ENCODE results near the gene OTOP1.

- TF ChIP-seq ZNF140 (tag by site-specific recombination; IDR thresholded peaks at IDR 0.05) (no peak), OSR2 (tag by site-specific recombination; IDR thresholded peaks at IDR 0.05) (no peak), CTCF (tag by site-specific recombination; IDR thresholded peaks at IDR 0.05) (no peak), ZNF558 (tag by site-specific recombination; IDR thresholded peaks at IDR 0.05) (no peak), ZNF837 (tag by site-specific recombination; IDR thresholded peaks at IDR 0.05) (no peak), ZNF654 (tag by site-specific recombination; IDR thresholded peaks at IDR 0.05; ENCODE audit: low read depth) (no peak), ZNF112 (tag by site-specific recombination; IDR thresholded peaks at IDR 0.05) (no peak), ZNF600 (tag by site-specific recombination; IDR thresholded peaks at IDR 0.05) (no peak), ZNF10 (tag by site-specific recombination; IDR thresholded peaks at IDR 0.05) (no peak), ZBTB21 (tag by site-specific recombination; IDR thresholded peaks at IDR 0.05) (no peak), ZNF501 (tag by site-specific recombination; IDR thresholded peaks at IDR 0.05) (no peak), REST (tag by site-specific recombination; IDR thresholded peaks at IDR 0.05) (no peak), ZNF138 (tag by site-specific recombination; IDR thresholded peaks at IDR 0.05; ENCODE audit: borderline replicate concordance) (no peak), YY2 (tag by site-specific recombination; IDR thresholded peaks at IDR 0.05) (no peak)
These were observed 20.5 kb downstream of the OTOP1 start for GRCh38 chr4:4206204-4206603.

Data from HEK293 (cell line).